ENCODE results near the gene SRR.
"Not testable (repeated sequence)": the region's sequence is repeated elsewhere in the genome, so short reads cannot be mapped to it uniquely, and the experiment has no call there.

SRR gene

GRCh38 chr17:2292100-2292499 lies 11.7 kb upstream of the SRR start:
- H2AFZ ChIP-seq (ENCODE audit: low read length, unreplicated experiment), result no peak overlapping the region
- H3K79me2 ChIP-seq (ENCODE audit: control insufficient read depth, insufficient read depth, low read length, unreplicated experiment), result peaks cover 16% of the 10 kb centered on the region
- no peak overlapping the region for H3K4me3 ChIP-seq (ENCODE audit: low read depth, low read length)
- peaks cover 6% of the 10 kb centered on the region for H3K4me1 ChIP-seq (ENCODE audit: control insufficient read depth, insufficient read depth, low read length, unreplicated experiment)
- H3K27ac ChIP-seq (ENCODE audit: low read depth, low read length), result no peak overlapping the region
- no peaks in the 10 kb centered on the region for H3K27me3 ChIP-seq (ENCODE audit: insufficient read depth, low read length)
- peaks cover 27% of the 10 kb centered on the region for H3K36me3 ChIP-seq (ENCODE audit: insufficient read depth, low read length)

GRCh38 chr17:2295575-2295974 lies 8.2 kb upstream of the SRR start:
- Histone ChIP-seq H3K27ac (ENCODE audit: low read depth, low read length) (no peak overlapping the region), H3K4me1 (ENCODE audit: control insufficient read depth, insufficient read depth, low read length, unreplicated experiment) (peaks cover 6% of the 10 kb centered on the region), H3K79me2 (ENCODE audit: control insufficient read depth, insufficient read depth, low read length, unreplicated experiment) (peaks cover 30% of the 10 kb centered on the region), H3K27me3 (ENCODE audit: insufficient read depth, low read length) (no peaks in the 10 kb centered on the region), H3K36me3 (ENCODE audit: insufficient read depth, low read length) (peaks cover 51% of the 10 kb centered on the region), H2AFZ (ENCODE audit: low read length, unreplicated experiment) (no peak overlapping the region), H3K4me3 (ENCODE audit: low read depth, low read length) (no peak overlapping the region)

- H3K79me2 ChIP-seq (ENCODE audit: control insufficient read depth, insufficient read depth, low read length, unreplicated experiment), result peaks cover 44% of the 10 kb centered on the region
- no peak overlapping the region for H3K27ac ChIP-seq (ENCODE audit: low read depth, low read length)
- H3K36me3 ChIP-seq (ENCODE audit: insufficient read depth, low read length), result peaks cover 48% of the 10 kb centered on the region
Observed at GRCh38 chr17:2297023-2297422, 6.7 kb upstream of the SRR start.

GRCh38 chr17:2299136-2299535 lies 4.6 kb upstream of the SRR start:
- peaks cover 43% of the 10 kb centered on the region for H3K36me3 ChIP-seq (ENCODE audit: insufficient read depth, low read length)

More at GRCh38 chr17:2297023-2297422, 6.7 kb upstream of the SRR start:
- H3K27me3 ChIP-seq (ENCODE audit: insufficient read depth, low read length), result no peaks in the 10 kb centered on the region
- peaks cover 7% of the 10 kb centered on the region for H3K4me1 ChIP-seq (ENCODE audit: control insufficient read depth, insufficient read depth, low read length, unreplicated experiment)
- H2AFZ ChIP-seq (ENCODE audit: low read length, unreplicated experiment), result no peak overlapping the region
- no peak overlapping the region for H3K4me3 ChIP-seq (ENCODE audit: low read depth, low read length)

GRCh38 chr17:2299756-2300155 lies 4.0 kb upstream of the SRR start:
- no peak overlapping the region for H3K27ac ChIP-seq (ENCODE audit: low read depth, low read length)
- peaks cover 43% of the 10 kb centered on the region for H3K36me3 ChIP-seq (ENCODE audit: insufficient read depth, low read length)
- H3K27me3 ChIP-seq (ENCODE audit: insufficient read depth, low read length), result no peaks in the 10 kb centered on the region
- H3K79me2 ChIP-seq (ENCODE audit: control insufficient read depth, insufficient read depth, low read length, unreplicated experiment), result peaks cover 55% of the 10 kb centered on the region
- peaks cover 14% of the 10 kb centered on the region for H3K4me1 ChIP-seq (ENCODE audit: control insufficient read depth, insufficient read depth, low read length, unreplicated experiment)
- H3K4me3 ChIP-seq (ENCODE audit: low read depth, low read length), result no peak overlapping the region
- no peak overlapping the region for H2AFZ ChIP-seq (ENCODE audit: low read length, unreplicated experiment)

More at GRCh38 chr17:2299136-2299535, 4.6 kb upstream of the SRR start:
- Histone ChIP-seq H3K27me3 (ENCODE audit: insufficient read depth, low read length) (no peaks in the 10 kb centered on the region), H2AFZ (ENCODE audit: low read length, unreplicated experiment) (no peak overlapping the region), H3K4me1 (ENCODE audit: control insufficient read depth, insufficient read depth, low read length, unreplicated experiment) (peaks cover 10% of the 10 kb centered on the region), H3K79me2 (ENCODE audit: control insufficient read depth, insufficient read depth, low read length, unreplicated experiment) (peaks cover 51% of the 10 kb centered on the region), H3K27ac (ENCODE audit: low read depth, low read length) (no peak overlapping the region), H3K4me3 (ENCODE audit: low read depth, low read length) (no peak overlapping the region)

GRCh38 chr17:2302778-2303203 lies 959 bp upstream of the SRR start:
- Histone ChIP-seq H3K27me3 (ENCODE audit: insufficient read depth, low read length) (no peaks in the 10 kb centered on the region), H3K79me2 (ENCODE audit: control insufficient read depth, insufficient read depth, low read length, unreplicated experiment) (peaks cover 54% of the 10 kb centered on the region), H2AFZ (ENCODE audit: low read length, unreplicated experiment) (peak overlapping the region; percentile 94), H3K4me3 (ENCODE audit: low read depth, low read length) (peak overlapping the region; percentile 94), H3K4me1 (ENCODE audit: control insufficient read depth, insufficient read depth, low read length, unreplicated experiment) (peaks cover 11% of the 10 kb centered on the region), H3K27ac (ENCODE audit: low read depth, low read length) (peak overlapping the region; percentile 64), H3K36me3 (ENCODE audit: insufficient read depth, low read length) (peaks cover 22% of the 10 kb centered on the region)

- peaks cover 11% of the 10 kb centered on the region for H3K4me1 ChIP-seq (ENCODE audit: control insufficient read depth, insufficient read depth, low read length, unreplicated experiment)
- H3K79me2 ChIP-seq (ENCODE audit: control insufficient read depth, insufficient read depth, low read length, unreplicated experiment), result peaks cover 61% of the 10 kb centered on the region
- peaks cover 7% of the 10 kb centered on the region for H3K36me3 ChIP-seq (ENCODE audit: insufficient read depth, low read length)
- no peak overlapping the region; the same call in 1 of the 2 replicates for H3K4me3 ChIP-seq (ENCODE audit: low read depth, low read length)
- H2AFZ ChIP-seq (ENCODE audit: low read length, unreplicated experiment), result no peak overlapping the region
- no peak overlapping the region for H3K27ac ChIP-seq (ENCODE audit: low read depth, low read length)
- H3K27me3 ChIP-seq (ENCODE audit: insufficient read depth, low read length), result no peaks in the 10 kb centered on the region
Observed at GRCh38 chr17:2304931-2305330, 1.2 kb downstream of the SRR start.

GRCh38 chr17:2309338-2310154 lies 5.8 kb downstream of the SRR start:
- Histone ChIP-seq H2AFZ (ENCODE audit: low read length, unreplicated experiment) (no peak overlapping the region), H3K27ac (ENCODE audit: low read depth, low read length) (no peak overlapping the region), H3K4me3 (ENCODE audit: low read depth, low read length) (no peak overlapping the region), H3K27me3 (ENCODE audit: insufficient read depth, low read length) (no peaks in the 10 kb centered on the region), H3K79me2 (ENCODE audit: control insufficient read depth, insufficient read depth, low read length, unreplicated experiment) (peaks cover 28% of the 10 kb centered on the region), H3K36me3 (ENCODE audit: insufficient read depth, low read length) (no peaks in the 10 kb centered on the region), H3K4me1 (ENCODE audit: control insufficient read depth, insufficient read depth, low read length, unreplicated experiment) (peaks cover 3% of the 10 kb centered on the region)

- H3K36me3 ChIP-seq (ENCODE audit: insufficient read depth, low read length), result no peaks in the 10 kb centered on the region
- H3K4me3 ChIP-seq (ENCODE audit: low read depth, low read length), result no peak overlapping the region
- H3K27me3 ChIP-seq (ENCODE audit: insufficient read depth, low read length), result no peaks in the 10 kb centered on the region
- no peaks in the 10 kb centered on the region for H3K4me1 ChIP-seq (ENCODE audit: control insufficient read depth, insufficient read depth, low read length, unreplicated experiment)
- H3K27ac ChIP-seq (ENCODE audit: low read depth, low read length), result no peak overlapping the region
- H2AFZ ChIP-seq (ENCODE audit: low read length, unreplicated experiment), result no peak overlapping the region
- H3K79me2 ChIP-seq (ENCODE audit: control insufficient read depth, insufficient read depth, low read length, unreplicated experiment), result peaks cover 9% of the 10 kb centered on the region
Observed at GRCh38 chr17:2312736-2313135, 9.0 kb downstream of the SRR start.

- not testable (repeated sequence) for H3K79me2 ChIP-seq (ENCODE audit: control insufficient read depth, insufficient read depth, low read length, unreplicated experiment); H2AFZ ChIP-seq (ENCODE audit: low read length, unreplicated experiment); H3K27ac ChIP-seq (ENCODE audit: low read depth, low read length); H3K36me3 ChIP-seq (ENCODE audit: insufficient read depth, low read length); H3K4me3 ChIP-seq (ENCODE audit: low read depth, low read length); H3K27me3 ChIP-seq (ENCODE audit: insufficient read depth, low read length); H3K4me1 ChIP-seq (ENCODE audit: control insufficient read depth, insufficient read depth, low read length, unreplicated experiment)
Observed at GRCh38 chr17:2316916-2317205, 13.1 kb downstream of the SRR start.

GRCh38 chr17:2317796-2318195 lies 14.0 kb downstream of the SRR start:
- no peaks in the 10 kb centered on the region for H3K4me1 ChIP-seq (ENCODE audit: control insufficient read depth, insufficient read depth, low read length, unreplicated experiment)
- H3K4me3 ChIP-seq (ENCODE audit: low read depth, low read length), result no peak overlapping the region
- H3K36me3 ChIP-seq (ENCODE audit: insufficient read depth, low read length), result peaks cover 5% of the 10 kb centered on the region
- no peak overlapping the region for H3K27ac ChIP-seq (ENCODE audit: low read depth, low read length)
- H3K27me3 ChIP-seq (ENCODE audit: insufficient read depth, low read length), result no peaks in the 10 kb centered on the region
- H2AFZ ChIP-seq (ENCODE audit: low read length, unreplicated experiment), result no peak overlapping the region
- H3K79me2 ChIP-seq (ENCODE audit: control insufficient read depth, insufficient read depth, low read length, unreplicated experiment), result no peaks in the 10 kb centered on the region

All from ACC112 (cell line).